PFSK-1 (cell line): Measurements from ENCODE around the gene CNTNAP2.

Source experiments
- FOXP2 ChIP-seq: optimal IDR thresholded peaks from 2 replicates; pipeline ENCODE3; 2011; ENCODE audit warnings: borderline replicate concordance, control low read depth, inconsistent platforms; ENCODE audit not compliant: insufficient read depth; ENCODE audit errors: extremely low read length, extremely low read depth
- POLR2AphosphoS5 ChIP-seq: IDR thresholded peaks from 2 replicates; pipeline ENCODE4 v1.6.1; 2012; ENCODE audit warnings: low read depth, mild to moderate bottlenecking, control low read depth, low read length, moderate library complexity
- SIN3A ChIP-seq: IDR thresholded peaks from 2 replicates; pipeline ENCODE4 v1.6.1; 2012; ENCODE audit warnings: mild to moderate bottlenecking, low read length, moderate library complexity, borderline replicate concordance; ENCODE audit not compliant: insufficient read depth
- TAF1 ChIP-seq: IDR thresholded peaks from 2 replicates; pipeline ENCODE4 v1.6.1; 2012; ENCODE audit warnings: low read length, control low read depth, borderline replicate concordance; ENCODE audit not compliant: insufficient read depth
- TF ChIP-seq, protein P1 (sequence below), 2 experiments: IDR thresholded peaks; 2 replicates each; pipeline versions ENCODE4 v1.6.1 to v1.8.0; 2011 to 2012; ENCODE audit warnings: low read depth in 2 of 2, low read length in 2 of 2, control low read depth in 1 of 2, inconsistent platforms in 1 of 2, mild to moderate bottlenecking in 1 of 2, moderate library complexity in 1 of 2; ENCODE audit not compliant: insufficient read depth in 1 of 2

The CNTNAP2 gene

DNA sequence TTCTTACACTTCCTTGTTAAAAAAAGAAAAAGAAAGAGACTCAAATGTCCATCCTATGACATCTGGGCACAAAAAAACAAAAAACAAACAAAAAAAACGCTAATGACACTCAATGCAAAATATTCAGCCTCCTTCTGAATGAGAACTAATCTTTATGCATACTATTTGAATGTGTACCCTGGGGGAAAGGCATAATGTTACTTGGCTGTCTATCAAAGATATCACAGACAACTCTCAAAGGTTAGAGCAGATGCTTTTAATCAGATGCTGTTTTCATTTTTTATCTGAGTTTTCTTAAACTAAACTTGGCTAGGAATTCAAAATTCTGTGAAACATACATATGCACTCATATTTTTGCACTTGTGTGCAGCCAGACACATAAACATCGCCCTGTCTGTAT, 745.8 kb downstream of the CNTNAP2 start:
- no peak for TF ChIP-seq FOXP2
- no peak for TF ChIP-seq POLR2AphosphoS5
- no peak for TF ChIP-seq SIN3A
- TF ChIP-seq, protein P1, sequence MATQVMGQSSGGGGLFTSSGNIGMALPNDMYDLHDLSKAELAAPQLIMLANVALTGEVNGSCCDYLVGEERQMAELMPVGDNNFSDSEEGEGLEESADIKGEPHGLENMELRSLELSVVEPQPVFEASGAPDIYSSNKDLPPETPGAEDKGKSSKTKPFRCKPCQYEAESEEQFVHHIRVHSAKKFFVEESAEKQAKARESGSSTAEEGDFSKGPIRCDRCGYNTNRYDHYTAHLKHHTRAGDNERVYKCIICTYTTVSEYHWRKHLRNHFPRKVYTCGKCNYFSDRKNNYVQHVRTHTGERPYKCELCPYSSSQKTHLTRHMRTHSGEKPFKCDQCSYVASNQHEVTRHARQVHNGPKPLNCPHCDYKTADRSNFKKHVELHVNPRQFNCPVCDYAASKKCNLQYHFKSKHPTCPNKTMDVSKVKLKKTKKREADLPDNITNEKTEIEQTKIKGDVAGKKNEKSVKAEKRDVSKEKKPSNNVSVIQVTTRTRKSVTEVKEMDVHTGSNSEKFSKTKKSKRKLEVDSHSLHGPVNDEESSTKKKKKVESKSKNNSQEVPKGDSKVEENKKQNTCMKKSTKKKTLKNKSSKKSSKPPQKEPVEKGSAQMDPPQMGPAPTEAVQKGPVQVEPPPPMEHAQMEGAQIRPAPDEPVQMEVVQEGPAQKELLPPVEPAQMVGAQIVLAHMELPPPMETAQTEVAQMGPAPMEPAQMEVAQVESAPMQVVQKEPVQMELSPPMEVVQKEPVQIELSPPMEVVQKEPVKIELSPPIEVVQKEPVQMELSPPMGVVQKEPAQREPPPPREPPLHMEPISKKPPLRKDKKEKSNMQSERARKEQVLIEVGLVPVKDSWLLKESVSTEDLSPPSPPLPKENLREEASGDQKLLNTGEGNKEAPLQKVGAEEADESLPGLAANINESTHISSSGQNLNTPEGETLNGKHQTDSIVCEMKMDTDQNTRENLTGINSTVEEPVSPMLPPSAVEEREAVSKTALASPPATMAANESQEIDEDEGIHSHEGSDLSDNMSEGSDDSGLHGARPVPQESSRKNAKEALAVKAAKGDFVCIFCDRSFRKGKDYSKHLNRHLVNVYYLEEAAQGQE (IDR thresholded peaks at IDR 0.05; ENCODE audit: insufficient read depth in 1 of 2, low read depth in 2 of 2, low read length in 2 of 2), result no peak
- no peak for TF ChIP-seq TAF1

- TF ChIP-seq, protein P1 (IDR thresholded peaks at IDR 0.05; ENCODE audit: insufficient read depth in 1 of 2, low read depth in 2 of 2, low read length in 2 of 2), result no peak
- TF ChIP-seq SIN3A (no peak), FOXP2 (no peak), TAF1 (no peak), POLR2AphosphoS5 (no peak)
Measured at GRCh38 chr7:146864644-146865043, 748.0 kb downstream of the CNTNAP2 start.

- no peak for TF ChIP-seq POLR2AphosphoS5
- no peak for TF ChIP-seq TAF1
- TF ChIP-seq FOXP2, result no peak
- TF ChIP-seq SIN3A, result no peak
- TF ChIP-seq, protein P1 (IDR thresholded peaks at IDR 0.05; ENCODE audit: insufficient read depth in 1 of 2, low read depth in 2 of 2, low read length in 2 of 2), result no peak
Measured at GRCh38 chr7:146865696-146866095, 749.1 kb downstream of the CNTNAP2 start.

DNA sequence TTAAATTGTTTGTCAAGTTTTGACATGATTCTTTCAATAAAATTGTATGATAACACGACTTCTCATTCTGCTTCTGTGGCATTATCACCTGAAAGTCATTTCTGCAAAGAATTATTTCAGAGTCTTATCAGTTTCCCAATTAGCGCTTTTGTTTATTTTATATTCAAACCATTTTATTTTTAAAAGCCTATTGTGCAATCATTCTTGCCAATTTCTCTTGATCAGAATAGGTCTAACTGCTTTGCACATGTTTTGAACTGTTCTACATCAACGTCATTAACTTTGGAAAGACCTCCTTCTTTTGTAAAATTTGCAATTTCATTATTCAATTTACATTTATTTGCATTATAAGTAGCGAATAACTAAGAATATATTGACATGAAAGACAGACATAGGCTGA, 758.1 kb downstream of the CNTNAP2 start:
- TF ChIP-seq, protein P1 (IDR thresholded peaks at IDR 0.05; ENCODE audit: insufficient read depth in 1 of 2, low read depth in 2 of 2, low read length in 2 of 2), result no peak
- TF ChIP-seq SIN3A, result no peak
- TF ChIP-seq FOXP2, result no peak
- TF ChIP-seq TAF1, result no peak
- no peak for TF ChIP-seq POLR2AphosphoS5

DNA sequence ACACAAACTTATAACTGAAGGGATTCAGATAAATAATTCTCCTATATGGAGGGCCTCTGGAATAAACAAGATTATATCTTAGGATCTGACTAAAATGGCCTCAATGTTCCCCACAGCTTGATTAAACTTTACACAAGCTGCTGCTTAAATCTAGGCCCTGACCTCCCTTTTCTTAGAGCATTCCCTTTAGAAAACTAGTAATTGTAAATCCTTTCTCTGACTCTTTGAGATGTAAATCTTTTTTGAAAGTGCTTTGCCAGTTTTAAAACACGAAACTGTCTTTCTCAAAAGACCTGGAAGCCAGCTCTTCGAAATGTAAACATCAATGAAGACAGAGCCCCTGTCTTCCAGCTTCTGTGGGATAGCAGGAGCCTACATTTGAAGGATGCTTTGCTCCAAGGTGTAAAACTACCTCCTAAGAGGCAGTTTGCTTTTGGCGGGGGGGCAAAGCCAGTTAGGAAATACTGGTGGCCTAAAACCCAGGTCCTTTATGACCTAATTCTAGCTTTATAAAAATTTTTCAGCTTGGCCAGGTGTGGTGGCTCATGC, 758.7 kb downstream of the CNTNAP2 start:
- no peak for TF ChIP-seq FOXP2
- no peak for TF ChIP-seq TAF1
- TF ChIP-seq, protein P1 (IDR thresholded peaks at IDR 0.05; ENCODE audit: insufficient read depth in 1 of 2, low read depth in 2 of 2, low read length in 2 of 2), result no peak
- no peak for TF ChIP-seq POLR2AphosphoS5
- TF ChIP-seq SIN3A, result no peak
